C4-2B (cell line): ENCODE data around the gene NALCN.

Experiments
- CTCF ChIP-seq: fragments of 450-650 bp; conservative IDR thresholded peaks from 2 replicates; pipeline ENCODE4 v1.5.1; 2017; ENCODE audit warnings: mild to moderate bottlenecking
- ZFX ChIP-seq: fragments of 450-650 bp; IDR thresholded peaks from 2 replicates; pipeline ENCODE4 v1.6.1; 2017

- TF ChIP-seq CTCF (no peak), ZFX (no peak)
Measured at GRCh38 chr13:101382701-101383100, 33.6 kb downstream of the NALCN start.
